OCI-LY1 (cell line): ENCODE data around the gene SSNA1.

Source experiments
- H2AFZ ChIP-seq: fragments of 200-600 bp; sonication (generic), shearing (Covaris generic); 2 replicates; pipeline ENCODE4 v1.6.0; 2014; ENCODE audit warnings: antibody characterized with exemption, mild to moderate bottlenecking, low read length
- H3F3A ChIP-seq: fragments of 200-600 bp; sonication (generic), shearing (Covaris generic); 2 replicates; pipeline ENCODE4 v1.6.0; 2014; ENCODE audit warnings: mild to moderate bottlenecking, antibody characterized with exemption, low read length, moderate library complexity; ENCODE audit not compliant: insufficient read depth
- H3K27ac ChIP-seq: fragments of 200-600 bp; sonication (generic); 2 replicates; pipeline ENCODE4 v1.5.1; 2014; ENCODE audit warnings: low read length, mixed run types, mild to moderate bottlenecking, low read depth; ENCODE audit not compliant: poor library complexity, severe bottlenecking
- H3K27me3 ChIP-seq: fragments of 200-600 bp; sonication (generic); 2 replicates; pipeline ENCODE4 v1.6.0; 2014; ENCODE audit warnings: antibody characterized with exemption, mild to moderate bottlenecking, low read length, moderate library complexity; ENCODE audit not compliant: insufficient read depth
- H3K36me3 ChIP-seq: fragments of 200-600 bp; sonication (generic); 2 replicates; pipeline ENCODE4 v1.6.1; 2014; ENCODE audit warnings: mild to moderate bottlenecking, antibody characterized with exemption, low read length, moderate library complexity, mixed read lengths; ENCODE audit not compliant: insufficient read depth
- H3K4me1 ChIP-seq: fragments of 200-600 bp; sonication (generic); 2 replicates; pipeline ENCODE4 v1.5.1; 2014; ENCODE audit warnings: mild to moderate bottlenecking, low read length, moderate library complexity; ENCODE audit not compliant: insufficient read depth, severe bottlenecking
- H3K4me2 ChIP-seq: fragments of 200-600 bp; sonication (generic), shearing (Covaris generic); 2 replicates; pipeline ENCODE4 v1.6.1; 2014; ENCODE audit warnings: low read length
- H3K4me3 ChIP-seq: fragments of 200-600 bp; sonication (generic); 2 replicates; pipeline ENCODE4 v1.5.1; 2014; ENCODE audit warnings: low read length, low read depth, mild to moderate bottlenecking, mixed read lengths; ENCODE audit not compliant: poor library complexity, severe bottlenecking
- H3K79me2 ChIP-seq: fragments of 200-600 bp; shearing (Covaris generic); 2 replicates; pipeline ENCODE4 v1.6.1; 2016; ENCODE audit warnings: mixed run types, low read length, mixed read lengths; ENCODE audit not compliant: insufficient read depth
- H3K9ac ChIP-seq: fragments of 200-600 bp; sonication (generic), shearing (Covaris generic); 2 replicates; pipeline ENCODE4 v1.6.1; 2014; ENCODE audit warnings: mild to moderate bottlenecking, low read length, mixed read lengths
- H3K9me2 ChIP-seq: fragments of 200-600 bp; sonication (generic), shearing (Covaris generic); 2 replicates; pipeline ENCODE4 v1.6.1; 2014; ENCODE audit warnings: low read depth, mild to moderate bottlenecking, low read length, mixed read lengths
- H3K9me3 ChIP-seq: fragments of 200-600 bp; shearing (Covaris generic); 2 replicates; pipeline ENCODE4 v1.6.1; 2014; ENCODE audit warnings: low read length, mixed read lengths
- H4K20me1 ChIP-seq: fragments of 200-600 bp; sonication (generic), shearing (Covaris generic); 2 replicates; pipeline ENCODE4 v1.6.0; 2016; ENCODE audit warnings: mild to moderate bottlenecking, low read length; ENCODE audit not compliant: insufficient read depth
- CTCF ChIP-seq: fragments of 200-600 bp; sonication (generic), shearing (Covaris generic); IDR thresholded peaks from 2 replicates; pipeline ENCODE4 v1.5.1; 2017; ENCODE audit warnings: mild to moderate bottlenecking, antibody characterized with exemption, low read length, moderate library complexity, mixed read lengths
- EZH2 ChIP-seq: fragments of 200-600 bp; sonication (generic), shearing (Covaris generic); IDR thresholded peaks from 2 replicates; pipeline ENCODE4 v1.8.0; 2017; ENCODE audit warnings: borderline replicate concordance, mixed run types, mild to moderate bottlenecking, antibody characterized with exemption, low read length, moderate library complexity, mixed read lengths

SSNA1 gene

GRCh38 chr9:137191245-137191644, 2.8 kb downstream of the SSNA1 start:
- Histone ChIP-seq H3K4me1 (peaks cover 27% of the 10 kb centered on the region), H3K79me2 (peaks cover 4% of the 10 kb centered on the region), H3K27me3 (0 out of 2 replicates have a peak, but pooled peaks cover 5% of the 10 kb centered on the region), H3K27ac (no peak overlapping the region), H4K20me1 (no peaks in the 10 kb centered on the region), H3K9me3 (no peaks in the 10 kb centered on the region), H3F3A (no peaks in the 10 kb centered on the region), H3K9me2 (no peaks in the 10 kb centered on the region), H3K4me3 (no peak overlapping the region), H2AFZ (no peak overlapping the region), H3K36me3 (peaks cover 15% of the 10 kb centered on the region), H3K9ac (no peak overlapping the region), H3K4me2 (no peak overlapping the region)
- no peak for TF ChIP-seq CTCF

- Histone ChIP-seq H3K27ac (no peak overlapping the region), H3K9me3 (no peaks in the 10 kb centered on the region), H3K79me2 (peaks cover 4% of the 10 kb centered on the region), H3K27me3 (0 out of 2 replicates have a peak, but pooled peaks cover 5% of the 10 kb centered on the region), H3K4me3 (no peak overlapping the region), H3K9ac (no peak overlapping the region), H3K4me1 (peaks cover 21% of the 10 kb centered on the region), H2AFZ (no peak overlapping the region), H3F3A (no peaks in the 10 kb centered on the region), H4K20me1 (no peaks in the 10 kb centered on the region), H3K36me3 (peaks cover 15% of the 10 kb centered on the region), H3K4me2 (no peak overlapping the region), H3K9me2 (no peaks in the 10 kb centered on the region)
- no peak for TF ChIP-seq CTCF
- TF ChIP-seq EZH2, result no peak
Measured at GRCh38 chr9:137191691-137192447, 3.4 kb downstream of the SSNA1 start.

- no peaks in the 10 kb centered on the region for H3F3A ChIP-seq
- peaks cover 4% of the 10 kb centered on the region for H3K79me2 ChIP-seq
- H3K27me3 ChIP-seq, result 0 out of 2 replicates have a peak, but pooled peaks cover 5% of the 10 kb centered on the region
- H3K4me1 ChIP-seq, result peaks cover 15% of the 10 kb centered on the region
- no peak overlapping the region for H3K27ac ChIP-seq
- TF ChIP-seq CTCF, result no peak
- no peak for TF ChIP-seq EZH2
- H3K4me3 ChIP-seq, result no peak overlapping the region
- no peak overlapping the region for H2AFZ ChIP-seq
- no peak overlapping the region for H3K9ac ChIP-seq
- no peaks in the 10 kb centered on the region for H4K20me1 ChIP-seq
- no peak overlapping the region for H3K4me2 ChIP-seq
- no peaks in the 10 kb centered on the region for H3K9me2 ChIP-seq
- H3K9me3 ChIP-seq, result no peaks in the 10 kb centered on the region
- peaks cover 11% of the 10 kb centered on the region for H3K36me3 ChIP-seq
Measured at GRCh38 chr9:137192448-137192780, 3.9 kb downstream of the SSNA1 start.
